ENCODE data around the gene PDCL2. TPM values are rescaled to one million over a fixed set of nuclear protein-coding genes. Genes with fewer than 3 reads are reported as not detected.

Gene PDCL2
- total RNA-seq, 2 donors from 2014 or later: not detected

DNA sequence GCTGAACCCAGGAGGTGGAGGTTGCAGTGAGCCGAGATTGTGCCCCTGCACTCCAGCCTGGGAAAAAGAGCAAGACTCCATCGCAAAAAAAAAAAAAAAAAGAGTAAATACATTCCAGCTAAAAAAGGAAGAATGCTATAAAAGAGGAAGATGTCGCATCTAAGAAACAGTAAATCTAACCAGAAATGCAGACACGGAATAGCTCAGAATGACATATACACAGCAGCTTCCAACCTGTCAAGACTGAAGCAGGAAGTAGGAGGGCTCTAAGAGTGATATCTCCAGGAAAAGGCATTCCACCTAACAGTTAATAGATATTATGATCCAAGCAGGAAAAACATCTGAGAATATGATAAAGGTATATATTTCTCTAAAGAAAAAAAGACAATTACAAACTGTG lies 61.4 kb downstream of the PDCL2 start:
- no peak overlapping the region for H3K4me3 ChIP-seq
- no peaks in the 10 kb centered on the region for H3K27me3 ChIP-seq
- H3K9me3 ChIP-seq: peaks cover 0 to 18% of the 10 kb centered on the region in 2 donors
- no peak for DNase-seq (ENCODE audit: low spot score)
- H3K36me3 ChIP-seq: no peaks in the 10 kb centered on the region
- H3K4me1 ChIP-seq: no peaks in the 10 kb centered on the region
- H3K27ac ChIP-seq: no peak overlapping the region
- TF ChIP-seq, protein P1, sequence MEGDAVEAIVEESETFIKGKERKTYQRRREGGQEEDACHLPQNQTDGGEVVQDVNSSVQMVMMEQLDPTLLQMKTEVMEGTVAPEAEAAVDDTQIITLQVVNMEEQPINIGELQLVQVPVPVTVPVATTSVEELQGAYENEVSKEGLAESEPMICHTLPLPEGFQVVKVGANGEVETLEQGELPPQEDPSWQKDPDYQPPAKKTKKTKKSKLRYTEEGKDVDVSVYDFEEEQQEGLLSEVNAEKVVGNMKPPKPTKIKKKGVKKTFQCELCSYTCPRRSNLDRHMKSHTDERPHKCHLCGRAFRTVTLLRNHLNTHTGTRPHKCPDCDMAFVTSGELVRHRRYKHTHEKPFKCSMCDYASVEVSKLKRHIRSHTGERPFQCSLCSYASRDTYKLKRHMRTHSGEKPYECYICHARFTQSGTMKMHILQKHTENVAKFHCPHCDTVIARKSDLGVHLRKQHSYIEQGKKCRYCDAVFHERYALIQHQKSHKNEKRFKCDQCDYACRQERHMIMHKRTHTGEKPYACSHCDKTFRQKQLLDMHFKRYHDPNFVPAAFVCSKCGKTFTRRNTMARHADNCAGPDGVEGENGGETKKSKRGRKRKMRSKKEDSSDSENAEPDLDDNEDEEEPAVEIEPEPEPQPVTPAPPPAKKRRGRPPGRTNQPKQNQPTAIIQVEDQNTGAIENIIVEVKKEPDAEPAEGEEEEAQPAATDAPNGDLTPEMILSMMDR (IDR thresholded peaks at IDR 0.05): no peak

DNA sequence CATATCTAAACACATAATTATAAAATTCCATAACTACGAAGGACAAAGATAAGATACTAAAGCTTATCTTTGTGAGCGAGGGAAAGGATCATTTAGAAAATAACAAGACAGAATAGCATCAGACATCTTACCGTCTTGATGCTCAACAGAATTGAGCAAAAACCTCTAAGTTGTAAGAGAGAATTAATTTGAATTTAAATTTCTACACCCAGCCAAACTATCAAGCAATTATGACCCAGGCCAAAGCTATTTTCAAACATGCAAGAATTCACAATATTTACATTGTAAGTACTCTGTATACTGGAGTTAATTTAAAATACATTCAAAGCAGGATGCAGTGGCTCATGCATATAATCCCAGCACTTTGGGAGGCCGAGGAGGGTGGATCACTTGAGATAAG lies 61.9 kb downstream of the PDCL2 start:
- DNase-seq (ENCODE audit: low spot score): no peak
- H3K27me3 ChIP-seq: no peaks in the 10 kb centered on the region
- H3K4me3 ChIP-seq: no peak overlapping the region
- no peaks in the 10 kb centered on the region for H3K4me1 ChIP-seq
- peaks cover 0 to 18% of the 10 kb centered on the region in 2 donors for H3K9me3 ChIP-seq
- TF ChIP-seq, protein P1 (IDR thresholded peaks at IDR 0.05): no peak
- no peak overlapping the region for H3K27ac ChIP-seq
- no peaks in the 10 kb centered on the region for H3K36me3 ChIP-seq

DNA sequence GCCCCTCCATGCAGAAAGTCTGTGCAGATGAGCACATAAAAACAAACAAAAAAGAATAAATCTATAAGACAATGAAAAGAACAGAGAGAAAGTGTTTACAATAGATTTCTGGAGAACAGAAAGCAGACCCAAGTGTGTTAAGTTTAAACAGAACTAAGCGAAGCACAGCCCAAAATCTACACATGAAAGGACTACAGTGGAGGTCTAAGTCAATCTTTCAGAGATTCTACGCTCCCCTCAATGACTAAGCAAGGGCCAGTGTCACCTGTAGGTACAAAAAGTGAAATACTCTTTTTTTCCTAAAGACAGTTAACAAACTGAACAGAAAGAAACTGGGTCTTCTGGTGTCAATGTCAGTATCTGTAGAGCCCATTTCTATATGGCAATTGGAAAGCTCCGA lies 63.6 kb downstream of the PDCL2 start:
- TF ChIP-seq, protein P1 (IDR thresholded peaks at IDR 0.05): no peak
- Histone ChIP-seq H3K27me3 (no peaks in the 10 kb centered on the region), H3K36me3 (no peaks in the 10 kb centered on the region), H3K9me3 (peaks cover 0 to 13% of the 10 kb centered on the region in 2 donors), H3K4me1 (no peaks in the 10 kb centered on the region), H3K27ac (no peak overlapping the region), H3K4me3 (no peak overlapping the region)
- no peak for DNase-seq (ENCODE audit: low spot score)

DNA sequence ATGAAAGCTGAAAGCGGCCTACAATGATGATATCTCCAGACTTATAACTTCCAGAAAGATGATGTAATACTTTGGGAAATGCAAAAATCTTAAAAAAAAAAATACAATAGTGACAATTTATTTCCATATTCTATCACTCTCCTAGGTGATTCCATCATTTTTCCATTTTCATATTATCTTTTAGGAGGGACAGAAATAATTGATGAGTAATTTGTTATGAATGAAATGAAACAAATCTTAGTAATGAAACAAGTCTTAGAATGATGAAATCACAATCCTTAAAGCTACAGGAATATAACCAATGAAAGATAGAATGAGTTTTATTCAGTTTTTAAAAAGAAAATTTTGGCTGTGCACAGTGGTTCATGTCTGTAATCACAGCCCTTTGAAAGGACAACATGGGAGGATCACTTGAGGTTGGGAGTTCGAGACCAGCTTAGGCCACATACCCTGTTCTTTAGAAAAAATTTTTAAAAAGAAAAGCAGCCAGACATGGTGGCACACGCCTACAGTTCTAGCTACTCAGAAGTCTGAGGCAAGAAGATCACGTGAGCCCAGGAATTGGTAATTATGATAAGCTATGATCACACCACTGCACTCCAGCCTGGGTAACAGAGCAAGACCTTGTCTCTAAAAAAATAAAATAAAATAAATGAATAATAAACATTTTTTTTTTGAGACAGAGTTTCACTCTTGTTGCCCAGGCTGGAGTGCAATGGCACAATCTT lies 67.0 kb downstream of the PDCL2 start:
- Histone ChIP-seq H3K27me3 (no peaks in the 10 kb centered on the region), H3K27ac (no peak overlapping the region), H3K4me3 (no peak overlapping the region), H3K4me1 (no peaks in the 10 kb centered on the region), H3K36me3 (no peaks in the 10 kb centered on the region), H3K9me3 (peaks cover 0 to 4% of the 10 kb centered on the region in 2 donors)
- TF ChIP-seq, protein P1 (IDR thresholded peaks at IDR 0.05): no peak
- no peak for DNase-seq (ENCODE audit: low spot score)

DNA sequence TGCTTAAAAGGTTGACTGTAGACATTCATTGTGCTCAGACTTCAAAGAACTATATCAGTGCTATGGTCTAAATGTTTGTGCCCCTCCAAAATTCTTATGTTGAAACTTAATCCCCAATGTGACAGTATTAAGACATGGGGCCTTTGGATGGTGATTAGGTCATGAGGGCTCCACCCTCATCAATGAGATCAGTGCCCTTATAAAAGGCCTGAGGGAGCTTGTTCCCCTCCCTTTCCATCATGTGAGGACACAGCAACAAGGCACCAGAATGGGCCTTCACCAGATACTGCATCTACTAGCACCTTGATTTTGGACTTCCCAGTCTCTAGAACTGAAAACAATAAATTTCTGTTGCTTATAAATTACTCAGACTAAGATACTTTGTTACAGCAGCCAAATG lies 73.6 kb downstream of the PDCL2 start:
- TF ChIP-seq, protein P1 (IDR thresholded peaks at IDR 0.05): no peak
- Histone ChIP-seq H3K36me3 (no peaks in the 10 kb centered on the region), H3K27me3 (no peaks in the 10 kb centered on the region), H3K4me1 (no peaks in the 10 kb centered on the region), H3K27ac (no peak overlapping the region), H3K4me3 (no peak overlapping the region), H3K9me3 (no peaks in the 10 kb centered on the region)
- no peak for DNase-seq (ENCODE audit: low spot score)
